ENCODE data around the gene ZNF747. TPM values are rescaled to one million over a fixed set of nuclear protein-coding genes. Genes with fewer than 3 reads are reported as not detected.

The ZNF747 gene
- total RNA-seq, 1 experiment from 2014 or later: 8.9 TPM

DNA sequence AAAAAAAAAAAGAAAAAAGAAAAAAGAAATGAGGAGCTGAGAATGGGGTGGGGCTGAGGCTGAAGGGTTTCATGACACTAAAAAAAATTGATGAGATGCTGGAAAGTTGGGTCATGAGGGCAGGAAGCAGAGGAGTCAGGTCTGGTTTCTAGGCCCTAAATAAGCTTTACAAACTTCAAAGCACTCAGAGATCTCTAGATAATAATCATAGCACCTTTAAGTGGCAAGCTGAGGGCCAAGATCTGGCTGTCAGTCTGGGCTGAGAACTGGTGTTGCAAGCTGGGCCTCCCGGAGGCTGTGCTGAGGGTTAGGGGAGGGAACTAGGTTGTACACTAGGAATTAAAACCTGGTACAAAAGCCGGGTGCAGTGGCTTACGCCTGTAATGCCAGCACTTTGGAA is 17.1 kb upstream of the ZNF747 start:
- no peak for DNase-seq
- no peaks in the 10 kb centered on the region for H3K9me3 ChIP-seq (ENCODE audit: low read length)
- H3K27ac ChIP-seq (ENCODE audit: low read length): no peak overlapping the region
- no peak for ATAC-seq
- H3K4me3 ChIP-seq (ENCODE audit: low read length): no peak overlapping the region
- TF ChIP-seq EZH2phosphoT487 (IDR thresholded peaks at IDR 0.05; ENCODE audit: borderline replicate concordance, low read length) (no peak), EZH2 (IDR thresholded peaks at IDR 0.05; ENCODE audit: low read length, unreplicated experiment) (no peak)
- TF ChIP-seq, protein P1, sequence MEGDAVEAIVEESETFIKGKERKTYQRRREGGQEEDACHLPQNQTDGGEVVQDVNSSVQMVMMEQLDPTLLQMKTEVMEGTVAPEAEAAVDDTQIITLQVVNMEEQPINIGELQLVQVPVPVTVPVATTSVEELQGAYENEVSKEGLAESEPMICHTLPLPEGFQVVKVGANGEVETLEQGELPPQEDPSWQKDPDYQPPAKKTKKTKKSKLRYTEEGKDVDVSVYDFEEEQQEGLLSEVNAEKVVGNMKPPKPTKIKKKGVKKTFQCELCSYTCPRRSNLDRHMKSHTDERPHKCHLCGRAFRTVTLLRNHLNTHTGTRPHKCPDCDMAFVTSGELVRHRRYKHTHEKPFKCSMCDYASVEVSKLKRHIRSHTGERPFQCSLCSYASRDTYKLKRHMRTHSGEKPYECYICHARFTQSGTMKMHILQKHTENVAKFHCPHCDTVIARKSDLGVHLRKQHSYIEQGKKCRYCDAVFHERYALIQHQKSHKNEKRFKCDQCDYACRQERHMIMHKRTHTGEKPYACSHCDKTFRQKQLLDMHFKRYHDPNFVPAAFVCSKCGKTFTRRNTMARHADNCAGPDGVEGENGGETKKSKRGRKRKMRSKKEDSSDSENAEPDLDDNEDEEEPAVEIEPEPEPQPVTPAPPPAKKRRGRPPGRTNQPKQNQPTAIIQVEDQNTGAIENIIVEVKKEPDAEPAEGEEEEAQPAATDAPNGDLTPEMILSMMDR (conservative IDR thresholded peaks at IDR 0.05; ENCODE audit: low read depth, low read length): no peak
- no peaks in the 10 kb centered on the region for H4K20me1 ChIP-seq (ENCODE audit: low read length)
- ChIA-PET CTCF (no interaction called here), POLR2A (ENCODE audit: unreplicated experiment) (interaction anchor here (0.6 kb wide), 2 partner anchors 25 to 114 kb away, joined by 3 to 11 read pairs; no protein-coding TSS in a partner anchor)
- H3K4me2 ChIP-seq (ENCODE audit: low read length): no peak overlapping the region
- intact Hi-C loops (cut with micrococcal nuclease): no loop called here
- no peak overlapping the region for H3K9ac ChIP-seq (ENCODE audit: low read length)
- H2AFZ ChIP-seq (ENCODE audit: low read length): no peak overlapping the region
- BruUV-seq (replicated peaks): no TSS peak
- no peaks in the 10 kb centered on the region for H3K27me3 ChIP-seq (ENCODE audit: low read length)
- no peaks in the 10 kb centered on the region for H3F3A ChIP-seq (ENCODE audit: low read length, unreplicated experiment)
- no peaks in the 10 kb centered on the region for H3K9me2 ChIP-seq (replicated peaks; ENCODE audit: low read length)
- peaks cover 17% of the 10 kb centered on the region for H3K79me2 ChIP-seq (ENCODE audit: low read length)
- H3K36me3 ChIP-seq (ENCODE audit: low read depth, low read length): no peaks in the 10 kb centered on the region
- peaks cover 3% of the 10 kb centered on the region; the same call in 1 of the 2 replicates for H3K4me1 ChIP-seq (ENCODE audit: insufficient read depth, low read length)

DNA sequence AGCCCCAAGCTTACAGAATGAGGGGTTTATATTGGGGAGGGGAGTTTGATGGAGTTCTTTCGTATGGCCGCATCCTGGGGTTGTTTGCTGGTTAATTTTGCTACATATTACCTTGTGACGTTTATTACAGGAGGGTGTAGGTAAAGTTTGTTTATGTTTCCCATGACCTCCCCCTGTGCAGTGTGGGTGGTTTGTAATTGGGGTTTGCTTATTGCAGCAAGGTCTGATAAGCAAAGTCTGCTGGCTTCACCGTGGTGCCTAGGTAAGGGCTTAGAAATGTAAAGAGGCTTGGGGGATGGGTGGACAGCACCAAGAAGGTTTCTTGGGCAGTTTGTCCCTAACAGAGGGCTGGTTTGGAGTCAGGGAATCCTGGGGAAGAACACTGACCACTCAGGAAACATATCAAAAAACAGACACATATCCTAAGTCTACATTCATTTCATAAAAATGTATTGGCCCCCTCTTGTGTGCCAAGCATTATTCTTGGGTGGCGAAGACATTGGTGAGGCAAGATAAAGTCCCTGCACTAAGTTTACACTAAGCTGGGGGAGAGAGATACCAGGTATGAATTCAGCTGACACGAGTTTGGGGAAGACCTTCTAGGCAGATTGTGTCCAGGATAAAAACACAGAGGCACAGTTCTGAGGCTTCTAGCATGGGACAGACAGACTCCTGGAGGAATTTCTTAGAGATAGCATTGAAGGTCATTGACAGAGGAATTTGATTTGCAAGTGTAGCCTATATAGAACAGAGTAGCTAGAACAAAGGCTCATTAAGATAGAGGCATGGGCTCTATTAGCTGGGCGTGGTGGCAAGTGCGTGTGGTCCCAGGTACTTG is 14.0 kb upstream of the ZNF747 start:
- H3K4me1 ChIP-seq (ENCODE audit: insufficient read depth, low read length): no peaks in the 10 kb centered on the region
- H3K9ac ChIP-seq (ENCODE audit: low read length): no peak overlapping the region
- H3K27me3 ChIP-seq (ENCODE audit: low read length): no peaks in the 10 kb centered on the region
- H3K4me2 ChIP-seq (ENCODE audit: low read length): no peak overlapping the region
- H3K9me2 ChIP-seq (replicated peaks; ENCODE audit: low read length): no peaks in the 10 kb centered on the region
- ChIA-PET POLR2A (ENCODE audit: unreplicated experiment) (no interaction called here), CTCF (no interaction called here)
- TF ChIP-seq, protein P1 (conservative IDR thresholded peaks at IDR 0.05; ENCODE audit: low read depth, low read length): no peak
- no peak for TF ChIP-seq EZH2 (IDR thresholded peaks at IDR 0.05; ENCODE audit: low read length, unreplicated experiment)
- TF ChIP-seq EZH2phosphoT487 (IDR thresholded peaks at IDR 0.05; ENCODE audit: borderline replicate concordance, low read length): no peak
- no peak overlapping the region for H2AFZ ChIP-seq (ENCODE audit: low read length)
- intact Hi-C loops (cut with micrococcal nuclease): no loop called here
- H3K79me2 ChIP-seq (ENCODE audit: low read length): no peaks in the 10 kb centered on the region
- H3K4me3 ChIP-seq (ENCODE audit: low read length): no peak overlapping the region
- DNase-seq (no peak), ATAC-seq (no peak)
- H3K36me3 ChIP-seq (ENCODE audit: low read depth, low read length): no peaks in the 10 kb centered on the region
- no peak overlapping the region for H3K27ac ChIP-seq (ENCODE audit: low read length)
- no peaks in the 10 kb centered on the region for H4K20me1 ChIP-seq (ENCODE audit: low read length)
- no peaks in the 10 kb centered on the region for H3F3A ChIP-seq (ENCODE audit: low read length, unreplicated experiment)
- no TSS peak for BruUV-seq (replicated peaks)
- H3K9me3 ChIP-seq (ENCODE audit: low read length): no peaks in the 10 kb centered on the region

DNA sequence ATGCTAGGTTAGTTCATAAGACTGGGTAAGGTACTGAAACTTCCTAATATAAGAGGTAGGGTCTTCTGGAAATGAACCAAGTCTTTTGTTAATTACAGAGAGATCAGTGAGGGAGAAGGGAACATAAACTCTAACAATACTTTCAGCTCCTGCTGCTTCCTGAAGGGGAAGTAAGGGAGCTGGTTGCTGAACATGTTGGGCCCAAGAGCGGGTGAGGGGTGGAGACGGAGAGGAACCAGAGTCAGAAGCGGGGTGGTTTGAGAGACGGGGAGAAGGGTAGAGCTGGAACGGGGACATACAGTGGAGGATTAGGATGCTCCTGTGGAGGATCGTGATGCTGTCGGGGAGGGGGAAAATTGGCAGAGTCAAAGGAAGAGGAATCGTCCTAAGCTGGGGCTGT is 11.5 kb upstream of the ZNF747 start:
- no peaks in the 10 kb centered on the region for H3K36me3 ChIP-seq (ENCODE audit: low read depth, low read length)
- H3F3A ChIP-seq (ENCODE audit: low read length, unreplicated experiment): no peaks in the 10 kb centered on the region
- no peak overlapping the region for H2AFZ ChIP-seq (ENCODE audit: low read length)
- intact Hi-C loops (cut with micrococcal nuclease): no loop called here
- no peaks in the 10 kb centered on the region for H3K4me1 ChIP-seq (ENCODE audit: insufficient read depth, low read length)
- no peak for ATAC-seq
- no peaks in the 10 kb centered on the region for H4K20me1 ChIP-seq (ENCODE audit: low read length)
- H3K9me3 ChIP-seq (ENCODE audit: low read length): no peaks in the 10 kb centered on the region
- no peak for DNase-seq
- H3K9me2 ChIP-seq (replicated peaks; ENCODE audit: low read length): no peaks in the 10 kb centered on the region
- BruUV-seq (replicated peaks): no TSS peak
- H3K79me2 ChIP-seq (ENCODE audit: low read length): no peaks in the 10 kb centered on the region
- H3K4me3 ChIP-seq (ENCODE audit: low read length): no peak overlapping the region
- ChIA-PET POLR2A (ENCODE audit: unreplicated experiment) (no interaction called here), CTCF (no interaction called here)
- H3K9ac ChIP-seq (ENCODE audit: low read length): no peak overlapping the region
- TF ChIP-seq EZH2phosphoT487 (IDR thresholded peaks at IDR 0.05; ENCODE audit: borderline replicate concordance, low read length): no peak
- TF ChIP-seq, protein P1 (conservative IDR thresholded peaks at IDR 0.05; ENCODE audit: low read depth, low read length): no peak
- H3K27ac ChIP-seq (ENCODE audit: low read length): no peak overlapping the region
- no peaks in the 10 kb centered on the region for H3K27me3 ChIP-seq (ENCODE audit: low read length)
- H3K4me2 ChIP-seq (ENCODE audit: low read length): no peak overlapping the region
